ENCODE results near the gene FAM107B.
A peak's percentile ranks its signal among the peaks of the same experiment; 100 is the strongest.
"Not testable (repeated sequence)": the region's sequence is repeated elsewhere in the genome, so short reads cannot be mapped to it uniquely, and the experiment has no call there.

FAM107B gene

GRCh38 chr10:14731875-14732512, 42.7 kb downstream of the FAM107B start:
- DNase-seq, result peak; percentile 98

DNA sequence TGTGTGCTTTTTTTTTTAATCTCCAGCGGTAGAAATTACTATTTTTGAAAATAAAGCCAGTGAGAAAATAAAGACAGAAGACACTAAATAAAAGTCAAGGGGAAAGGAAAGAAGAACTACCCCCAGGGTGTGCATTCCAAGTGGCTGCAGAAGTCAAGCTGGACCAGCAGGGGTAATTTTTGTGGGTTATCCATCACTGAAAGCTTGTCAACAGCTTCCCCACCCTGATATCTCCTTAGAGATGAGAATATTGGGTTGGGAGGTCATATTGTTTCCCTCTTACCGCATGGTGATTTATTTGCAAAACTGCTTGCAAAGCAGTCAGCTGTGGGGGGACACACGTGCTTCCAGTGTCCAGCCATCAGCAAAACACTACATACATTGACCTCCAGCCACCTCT, 46.4 kb downstream of the FAM107B start:
- DNase-seq, result no peak

DNA sequence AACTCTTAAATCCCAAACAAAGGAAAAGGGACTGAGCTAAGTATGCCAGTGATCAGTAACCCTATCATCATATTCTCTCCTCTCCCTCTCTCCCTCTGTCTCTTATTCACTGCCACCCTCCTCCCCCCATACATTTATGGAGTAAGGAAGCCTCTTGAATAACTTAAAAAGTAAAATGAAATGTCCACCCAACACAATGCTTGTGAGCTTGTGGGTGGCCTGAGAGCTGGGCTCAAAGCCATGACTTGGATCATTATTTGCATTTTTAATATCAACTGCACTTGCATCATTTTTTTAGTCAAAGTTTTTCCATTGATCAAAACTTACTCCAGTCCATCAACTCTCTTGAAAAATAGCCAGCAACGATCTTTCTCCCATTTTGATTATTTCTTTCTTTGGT, 46.8 kb downstream of the FAM107B start:
- DNase-seq, result no peak

DNA sequence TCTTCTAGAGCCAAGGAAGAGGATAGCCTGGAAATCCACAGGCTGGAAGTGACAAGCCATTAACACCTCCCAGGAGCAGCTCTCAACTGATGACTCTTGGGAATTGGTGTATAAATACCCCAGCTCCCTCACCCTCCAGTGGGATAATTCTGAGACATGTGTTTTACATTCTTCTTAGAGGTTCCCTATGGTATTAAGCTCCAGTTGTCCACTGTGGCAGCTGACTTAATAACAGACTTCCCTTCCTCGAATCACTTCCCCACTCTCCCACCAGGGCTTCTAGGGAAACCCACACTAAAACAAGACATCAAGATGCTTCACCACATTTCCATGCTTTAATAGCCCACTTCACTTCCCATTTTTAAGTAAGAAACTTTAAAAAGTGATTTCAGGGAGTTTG, 47.2 kb downstream of the FAM107B start:
- no peak for DNase-seq

- no peak for DNase-seq
These were observed 49.8 kb downstream of the FAM107B start for GRCh38 chr10:14724931-14725330.

DNA sequence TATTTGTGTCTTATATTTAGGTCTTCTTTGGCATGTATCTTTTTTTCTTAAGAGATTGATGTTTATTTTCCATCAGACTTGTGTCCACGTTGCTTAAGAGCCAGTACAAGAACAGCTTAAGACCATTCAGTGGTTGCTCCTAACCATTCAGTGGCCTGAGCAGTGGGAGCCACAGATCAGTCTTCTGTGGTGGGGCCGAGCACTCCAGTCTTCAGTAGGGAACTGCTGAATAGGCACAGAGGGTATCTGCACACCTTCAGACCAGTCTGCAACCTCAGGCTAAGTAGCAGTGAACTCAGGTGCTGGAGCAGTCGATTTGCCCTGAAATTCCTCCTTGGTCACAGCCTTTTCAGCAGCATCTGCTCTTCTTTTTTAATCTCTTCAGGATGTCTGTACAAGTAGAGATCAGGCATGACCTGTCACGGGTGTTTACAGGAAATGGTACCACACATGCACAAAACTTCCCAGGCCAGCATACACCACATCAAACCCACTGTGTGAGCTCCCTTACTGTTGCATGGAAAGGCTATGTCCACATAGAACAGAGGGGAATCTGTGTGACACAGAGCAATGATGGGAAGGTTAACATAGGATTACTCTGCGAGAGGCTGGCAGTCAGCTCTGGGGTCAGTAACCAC, 51.5 kb downstream of the FAM107B start:
- no peak for DNase-seq

DNA sequence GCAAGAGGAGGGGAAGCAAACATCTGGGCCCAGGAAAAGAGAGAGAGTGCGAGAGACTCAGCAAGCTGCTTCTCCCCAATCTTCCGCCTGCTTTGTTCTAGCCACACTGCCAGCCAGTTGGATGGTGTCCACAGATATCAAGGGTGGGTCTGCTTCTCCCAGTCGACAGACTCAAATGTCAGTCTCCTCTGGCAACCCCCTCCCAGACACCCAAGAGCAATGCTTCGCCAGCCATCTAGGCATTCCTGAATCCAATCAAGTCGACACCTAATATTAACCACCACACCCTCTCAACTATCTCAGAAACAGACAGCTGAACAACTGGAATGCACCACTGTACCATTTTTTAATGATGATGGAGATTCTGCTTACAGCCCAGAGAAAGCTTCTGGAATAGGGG, 57.1 kb downstream of the FAM107B start:
- DNase-seq, result no peak

DNA sequence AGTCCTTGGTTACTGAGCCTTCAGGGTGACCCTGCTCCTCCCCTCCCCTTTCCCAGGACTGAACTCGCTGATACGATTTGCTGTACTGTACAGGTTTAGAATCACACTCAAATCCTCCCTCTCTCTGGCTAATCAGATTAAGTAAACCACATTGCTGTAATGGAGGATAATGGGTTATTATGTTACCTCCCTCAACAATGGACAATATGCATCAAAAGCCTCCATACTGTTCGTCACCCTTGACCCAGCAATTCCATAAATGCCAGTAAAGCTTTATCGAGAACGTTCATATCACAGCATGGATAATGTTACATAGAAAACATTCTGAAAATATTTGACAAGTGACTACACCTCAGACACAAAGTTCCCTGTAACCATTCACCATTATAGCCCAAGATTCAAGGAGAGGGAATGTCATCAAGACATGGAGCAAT, 61.7 kb downstream of the FAM107B start:
- DNase-seq, result peak; percentile 67

- DNase-seq, result not testable (repeated sequence)
These were observed 65.4 kb downstream of the FAM107B start for GRCh38 chr10:14709344-14709743.

- DNase-seq, result no peak
These were observed 67.2 kb downstream of the FAM107B start for GRCh38 chr10:14707481-14707880.

GRCh38 chr10:14705548-14706230, 69.0 kb downstream of the FAM107B start:
- DNase-seq, result no peak

- no peak for DNase-seq
These were observed 71.1 kb downstream of the FAM107B start for GRCh38 chr10:14703631-14704001.

DNA sequence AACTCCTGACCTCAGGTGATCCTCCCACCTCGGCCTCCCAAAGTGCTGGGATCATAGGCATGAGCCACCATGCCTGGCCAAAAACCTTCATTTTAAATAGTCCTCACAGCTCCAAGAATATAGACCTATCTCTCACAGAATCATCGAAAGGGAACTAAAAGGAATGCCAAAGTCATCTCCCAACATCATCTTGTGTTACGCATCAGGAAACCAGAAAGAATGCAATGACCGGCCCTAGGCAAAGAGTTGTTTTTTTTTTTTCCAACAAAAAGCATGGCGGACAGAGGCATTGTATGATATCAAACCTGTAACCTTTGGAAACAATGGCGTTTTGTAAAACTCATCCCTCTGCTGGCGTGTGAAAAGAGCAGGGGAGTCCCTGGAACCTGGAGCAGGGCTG, 73.2 kb downstream of the FAM107B start:
- DNase-seq, result no peak

- no peak for DNase-seq
These were observed 74.2 kb downstream of the FAM107B start for GRCh38 chr10:14700546-14700945.

DNA sequence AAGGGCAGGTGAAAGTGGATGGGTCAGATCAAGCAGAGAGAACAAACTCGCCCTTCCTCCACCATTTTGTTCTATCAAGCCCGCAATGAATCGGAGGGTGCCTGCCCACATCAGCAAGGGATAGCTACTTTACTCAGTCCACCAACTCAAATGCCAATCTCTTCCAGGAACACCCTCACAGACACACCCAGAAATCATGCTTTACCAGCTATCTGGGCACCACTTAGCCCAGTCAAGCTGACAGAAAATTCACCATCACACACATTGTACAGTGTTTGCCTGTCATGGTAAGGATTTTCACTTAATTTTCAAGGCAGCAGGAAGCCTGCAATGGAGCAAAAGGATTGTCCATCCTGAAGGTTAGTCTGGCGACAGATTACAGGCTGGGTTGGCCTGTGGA, 75.2 kb downstream of the FAM107B start:
- DNase-seq, result no peak

- no peak for DNase-seq
These were observed 75.9 kb downstream of the FAM107B start for GRCh38 chr10:14698829-14699170.

- no peak for DNase-seq
These were observed 76.4 kb downstream of the FAM107B start for GRCh38 chr10:14698111-14698828.

GRCh38 chr10:14697281-14697680, 77.4 kb downstream of the FAM107B start:
- DNase-seq, result no peak

DNA sequence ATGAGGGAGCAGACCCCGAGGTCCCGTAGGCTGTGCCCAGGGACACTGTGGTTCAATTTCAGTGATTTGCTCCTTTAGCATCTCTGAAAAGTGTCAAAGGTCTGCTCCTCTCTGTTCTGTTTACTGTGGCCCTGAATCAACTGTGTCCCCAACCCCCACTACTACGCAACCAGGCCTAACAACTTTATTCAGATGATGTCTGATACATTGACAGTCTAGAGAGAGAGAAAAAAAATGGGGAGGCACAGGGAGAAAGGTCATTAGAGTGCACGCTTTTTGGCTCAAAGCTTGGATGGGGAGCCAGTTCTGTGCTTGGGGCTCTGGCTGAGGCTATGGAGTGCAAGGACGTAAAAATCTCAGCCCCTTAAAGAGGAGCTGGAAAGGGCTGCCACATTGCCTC, 77.9 kb downstream of the FAM107B start:
- no peak for DNase-seq

DNA sequence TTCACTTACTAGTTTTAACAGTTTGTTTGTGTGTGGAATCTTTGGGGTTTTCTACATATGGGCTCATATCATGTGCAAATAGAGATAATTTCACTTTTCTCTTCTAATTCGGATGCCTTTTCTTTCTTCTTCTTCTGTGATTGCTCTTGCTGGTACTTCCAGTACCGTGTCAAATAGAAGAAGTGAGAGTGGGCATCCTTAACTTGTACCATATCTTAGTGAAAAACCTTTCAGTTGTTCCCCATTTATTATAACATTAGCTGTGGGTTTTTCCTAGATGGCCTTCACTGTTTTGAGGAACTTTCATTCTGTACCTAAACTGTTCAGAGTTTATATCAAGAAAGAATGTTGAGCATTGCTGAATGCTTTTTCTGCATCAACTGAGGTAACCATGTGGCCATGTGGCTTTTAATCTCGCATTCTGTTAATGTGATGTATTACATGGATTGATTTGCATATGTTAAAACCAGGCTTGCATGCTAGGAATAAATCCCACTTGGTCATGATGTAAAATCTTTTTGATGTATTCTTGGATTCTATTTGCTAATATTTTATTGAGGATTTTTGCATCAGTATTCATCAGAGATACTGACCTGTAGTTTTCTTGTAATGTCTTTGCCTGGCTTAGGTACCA, 78.7 kb downstream of the FAM107B start:
- no peak for DNase-seq

DNA sequence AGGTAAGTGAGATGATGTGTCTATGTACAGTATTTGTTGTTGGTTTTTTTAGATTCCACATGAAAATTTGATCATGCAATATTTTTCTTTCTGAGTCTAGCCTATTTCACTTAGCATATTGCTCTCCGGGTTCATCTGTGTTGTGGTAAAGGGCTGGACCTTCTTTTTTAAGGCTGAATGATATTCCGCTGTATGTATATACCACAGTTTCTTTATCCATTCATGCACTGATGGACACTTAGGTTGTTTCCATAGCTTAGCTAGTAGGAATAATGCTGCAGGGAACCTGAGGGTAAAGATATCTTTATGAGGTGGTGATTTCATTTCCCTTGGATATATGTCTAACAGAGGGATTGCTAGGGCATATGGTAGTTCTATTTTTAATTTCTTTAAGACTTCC, 80.8 kb downstream of the FAM107B start:
- DNase-seq, result no peak

DNA sequence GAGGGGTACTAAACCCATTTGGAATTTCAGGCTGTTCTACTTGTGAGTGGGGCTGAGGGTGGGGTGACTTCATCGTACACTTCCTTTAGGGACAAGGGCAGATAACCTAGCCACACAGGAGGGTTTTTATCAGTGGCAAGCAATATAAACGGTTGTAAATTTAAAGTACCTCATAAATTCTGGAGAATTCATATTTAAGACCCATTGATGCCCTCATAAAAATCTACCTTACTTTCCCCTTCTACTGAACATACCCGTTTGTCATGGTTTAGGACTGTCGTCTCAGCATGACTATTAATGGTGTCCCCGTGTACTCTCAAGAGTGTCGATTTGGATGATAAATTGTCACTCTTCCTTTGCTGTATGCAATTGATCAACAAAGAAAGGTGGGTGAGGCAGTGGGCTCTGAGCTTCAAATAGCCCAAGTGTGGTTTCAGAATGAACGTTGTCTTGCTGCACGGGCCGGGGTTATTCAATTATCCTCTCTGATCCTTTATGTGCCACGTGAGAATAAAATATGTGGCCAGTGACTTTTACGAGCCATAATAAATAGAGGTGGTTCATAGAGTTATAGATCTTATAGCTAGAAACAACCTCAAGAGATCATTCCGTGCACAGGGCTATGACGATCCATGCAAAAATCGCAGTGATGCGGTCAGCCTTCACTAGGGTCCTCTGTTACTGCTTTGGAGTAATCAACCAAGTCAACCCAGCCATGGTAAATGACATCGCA, 82.2 kb downstream of the FAM107B start:
- DNase-seq, result no peak

- no peak for DNase-seq
These were observed 83.3 kb downstream of the FAM107B start for GRCh38 chr10:14691359-14691758.

All from NCI-H146 (cell line).